ENCODE measurements around the gene AP2S1.

DNA sequence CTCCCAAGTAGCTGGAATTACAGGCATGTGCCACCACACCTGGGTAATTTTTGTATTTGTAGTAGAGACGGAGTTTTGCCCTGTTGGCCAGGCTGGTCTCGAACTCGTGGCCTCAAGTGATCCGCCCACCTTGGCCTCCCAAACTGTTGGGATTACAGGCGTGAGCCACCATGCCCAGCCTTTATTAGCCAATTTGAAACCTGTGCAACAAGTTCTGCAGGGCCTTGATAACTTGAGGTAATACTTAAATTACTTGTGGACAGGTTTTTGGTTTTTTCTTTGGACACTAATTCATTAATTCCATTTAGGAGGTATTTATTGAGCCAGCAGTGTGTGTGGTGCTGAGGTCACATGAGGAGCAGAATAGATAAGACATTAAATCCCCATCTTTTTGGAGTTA is 49.7 kb upstream of the AP2S1 start:
- TF ChIP-seq, protein P1, sequence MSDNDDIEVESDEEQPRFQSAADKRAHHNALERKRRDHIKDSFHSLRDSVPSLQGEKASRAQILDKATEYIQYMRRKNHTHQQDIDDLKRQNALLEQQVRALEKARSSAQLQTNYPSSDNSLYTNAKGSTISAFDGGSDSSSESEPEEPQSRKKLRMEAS (IDR thresholded peaks at IDR 0.05; ENCODE audit: low read depth, low read length): no peak
- TF ChIP-seq, protein P2, sequence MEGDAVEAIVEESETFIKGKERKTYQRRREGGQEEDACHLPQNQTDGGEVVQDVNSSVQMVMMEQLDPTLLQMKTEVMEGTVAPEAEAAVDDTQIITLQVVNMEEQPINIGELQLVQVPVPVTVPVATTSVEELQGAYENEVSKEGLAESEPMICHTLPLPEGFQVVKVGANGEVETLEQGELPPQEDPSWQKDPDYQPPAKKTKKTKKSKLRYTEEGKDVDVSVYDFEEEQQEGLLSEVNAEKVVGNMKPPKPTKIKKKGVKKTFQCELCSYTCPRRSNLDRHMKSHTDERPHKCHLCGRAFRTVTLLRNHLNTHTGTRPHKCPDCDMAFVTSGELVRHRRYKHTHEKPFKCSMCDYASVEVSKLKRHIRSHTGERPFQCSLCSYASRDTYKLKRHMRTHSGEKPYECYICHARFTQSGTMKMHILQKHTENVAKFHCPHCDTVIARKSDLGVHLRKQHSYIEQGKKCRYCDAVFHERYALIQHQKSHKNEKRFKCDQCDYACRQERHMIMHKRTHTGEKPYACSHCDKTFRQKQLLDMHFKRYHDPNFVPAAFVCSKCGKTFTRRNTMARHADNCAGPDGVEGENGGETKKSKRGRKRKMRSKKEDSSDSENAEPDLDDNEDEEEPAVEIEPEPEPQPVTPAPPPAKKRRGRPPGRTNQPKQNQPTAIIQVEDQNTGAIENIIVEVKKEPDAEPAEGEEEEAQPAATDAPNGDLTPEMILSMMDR (IDR thresholded peaks at IDR 0.05; ENCODE audit: low read depth, low read length): no peak
- no peak for TF ChIP-seq POLR2A (IDR thresholded peaks at IDR 0.05; ENCODE audit: extremely low read depth, insufficient read length)

Data from NB4 (cell line).